Fibroblast of skin of left quadriceps (primary cell): ENCODE data around the gene NKX2-3.

ENCODE experiments used
- DNase-seq, 2 experiments: peaks; one replicate each; pipeline ENCODE4 v3.0.0-alpha.2; 2013; ENCODE audit warnings: low read depth in 2 of 2

Gene NKX2-3

DNA sequence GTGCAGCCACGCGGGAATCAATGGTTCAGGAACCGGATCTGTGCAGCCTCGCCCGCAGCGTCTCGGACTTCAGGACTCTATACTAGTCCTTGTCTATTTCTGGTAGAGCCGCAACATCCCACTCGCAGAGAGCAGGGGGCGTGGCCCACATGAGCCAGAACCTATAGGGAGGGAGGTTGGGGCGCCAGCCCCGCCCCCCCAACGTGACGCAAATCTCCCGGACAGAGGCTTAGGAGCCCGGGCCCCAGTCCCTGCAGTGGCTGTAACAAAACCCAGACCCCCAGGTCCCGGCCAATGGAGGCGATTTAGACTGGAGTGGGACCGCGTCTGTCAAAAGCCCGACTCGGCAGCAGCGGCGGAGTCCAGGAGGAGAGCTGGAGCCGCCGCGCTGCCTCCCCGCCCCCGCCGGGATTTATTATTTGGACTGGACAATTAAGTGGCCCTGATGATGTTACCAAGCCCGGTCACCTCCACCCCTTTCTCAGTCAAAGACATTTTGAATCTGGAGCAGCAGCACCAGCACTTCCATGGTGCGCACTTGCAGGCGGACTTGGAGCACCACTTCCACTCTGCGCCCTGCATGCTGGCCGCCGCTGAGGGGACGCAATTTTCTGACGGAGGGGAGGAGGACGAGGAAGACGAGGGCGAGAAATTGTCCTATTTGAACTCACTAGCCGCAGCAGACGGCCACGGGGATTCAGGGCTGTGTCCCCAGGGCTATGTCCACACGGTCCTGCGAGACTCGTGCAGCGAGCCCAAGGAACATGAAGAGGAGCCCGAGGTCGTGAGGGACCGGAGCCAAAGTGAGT is at the start of gene NKX2-3:
NKX2-3 (plus strand) TSS at position 256 of the 809 bp plus-strand sequence; CDS start at position 446, 190 bp downstream.
- no peak for DNase-seq

DNA sequence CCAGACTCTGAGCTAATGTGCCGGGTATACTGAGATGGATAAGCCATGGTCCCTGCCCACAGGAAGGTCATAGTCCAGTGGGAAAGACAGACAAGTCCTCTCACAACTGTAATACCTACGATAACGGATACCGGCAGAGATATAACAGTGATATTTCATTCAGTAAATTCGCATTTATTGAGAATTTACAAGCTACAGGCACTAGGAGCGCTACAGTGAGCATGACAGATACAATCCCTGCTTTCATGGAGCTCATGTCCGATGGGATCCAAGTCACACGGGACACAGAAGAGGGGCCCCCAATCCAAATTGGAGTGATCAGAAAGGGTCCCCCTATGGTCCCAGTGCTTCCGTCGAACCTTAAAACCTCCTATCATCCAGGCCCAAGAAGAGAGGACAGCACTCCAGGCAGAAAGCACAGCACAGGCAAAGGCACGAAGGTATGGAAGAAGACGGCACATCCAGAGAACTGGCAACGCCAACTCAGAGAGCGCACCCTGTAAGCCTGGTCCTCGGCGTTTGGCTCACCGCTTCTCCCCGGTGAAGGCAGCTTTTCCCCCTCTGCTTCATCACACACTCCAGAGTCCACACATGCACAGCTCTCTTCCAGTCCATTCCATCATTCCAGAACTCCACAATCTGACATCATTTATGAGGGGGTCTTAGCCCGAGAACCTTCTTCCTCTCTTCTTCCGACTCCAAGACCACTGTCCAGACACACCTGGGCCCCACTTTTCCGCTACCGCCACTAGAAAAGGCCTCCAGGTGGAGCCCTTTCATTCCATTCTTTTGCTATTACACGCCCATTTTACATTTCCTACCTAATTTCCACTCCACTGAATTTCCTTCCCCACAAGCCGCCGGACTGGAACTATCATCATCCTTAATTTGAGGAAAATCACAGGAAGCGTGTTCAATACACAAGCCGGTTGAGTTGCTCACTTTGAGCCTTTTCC is 47.8 kb upstream of the NKX2-3 start:
- no peak for DNase-seq

DNA sequence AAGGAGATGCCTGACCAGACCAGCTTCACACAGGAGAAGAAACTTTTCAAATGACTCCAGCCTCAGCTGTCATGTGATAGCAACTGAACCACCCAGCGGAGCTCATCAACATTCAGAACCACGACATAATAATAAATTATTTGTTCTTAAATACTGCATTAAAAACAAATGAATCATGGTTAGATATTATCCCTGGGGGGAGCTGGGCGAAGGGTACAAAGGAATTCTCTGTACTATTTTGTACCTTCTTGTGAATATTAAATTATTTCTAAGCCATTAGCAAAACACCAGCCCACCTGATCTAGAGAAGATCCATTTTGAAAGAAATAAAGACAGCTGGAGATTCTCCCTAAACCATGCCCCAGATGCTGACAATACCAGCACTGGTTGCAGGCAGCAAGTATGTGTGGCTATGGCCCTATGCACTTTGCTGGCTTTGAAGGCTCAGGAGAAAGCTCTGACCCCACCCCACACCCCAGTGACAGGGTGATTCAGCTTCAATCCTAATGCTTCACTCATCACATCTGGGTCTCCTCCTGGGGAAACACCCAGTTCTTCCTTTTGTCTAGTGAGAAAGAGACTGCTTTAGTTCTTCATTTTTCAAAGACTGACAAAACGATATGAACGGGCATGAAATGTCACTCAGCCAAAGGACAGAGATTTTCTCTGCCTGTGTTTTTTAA is 45.5 kb upstream of the NKX2-3 start:
- DNase-seq, result no peak

DNA sequence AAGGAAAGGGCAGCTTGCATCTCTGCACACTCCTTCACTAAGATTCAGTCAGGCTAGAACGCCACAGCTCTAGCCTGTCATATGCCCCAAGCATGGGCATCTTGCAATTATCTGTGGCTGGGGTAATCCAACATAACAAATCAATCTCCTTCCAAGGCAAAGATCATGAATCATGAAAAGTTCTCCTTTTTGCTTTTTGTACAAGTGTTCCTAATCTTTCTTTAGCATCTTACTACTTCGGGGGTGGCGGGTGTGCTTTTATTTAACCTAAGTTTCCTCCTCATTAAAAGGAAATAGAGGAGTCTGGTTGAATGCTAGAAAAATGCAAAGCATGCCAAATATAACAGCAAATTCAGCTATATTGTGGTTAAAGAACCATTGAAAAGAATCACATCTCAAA is 43.5 kb upstream of the NKX2-3 start:
- no peak for DNase-seq

DNA sequence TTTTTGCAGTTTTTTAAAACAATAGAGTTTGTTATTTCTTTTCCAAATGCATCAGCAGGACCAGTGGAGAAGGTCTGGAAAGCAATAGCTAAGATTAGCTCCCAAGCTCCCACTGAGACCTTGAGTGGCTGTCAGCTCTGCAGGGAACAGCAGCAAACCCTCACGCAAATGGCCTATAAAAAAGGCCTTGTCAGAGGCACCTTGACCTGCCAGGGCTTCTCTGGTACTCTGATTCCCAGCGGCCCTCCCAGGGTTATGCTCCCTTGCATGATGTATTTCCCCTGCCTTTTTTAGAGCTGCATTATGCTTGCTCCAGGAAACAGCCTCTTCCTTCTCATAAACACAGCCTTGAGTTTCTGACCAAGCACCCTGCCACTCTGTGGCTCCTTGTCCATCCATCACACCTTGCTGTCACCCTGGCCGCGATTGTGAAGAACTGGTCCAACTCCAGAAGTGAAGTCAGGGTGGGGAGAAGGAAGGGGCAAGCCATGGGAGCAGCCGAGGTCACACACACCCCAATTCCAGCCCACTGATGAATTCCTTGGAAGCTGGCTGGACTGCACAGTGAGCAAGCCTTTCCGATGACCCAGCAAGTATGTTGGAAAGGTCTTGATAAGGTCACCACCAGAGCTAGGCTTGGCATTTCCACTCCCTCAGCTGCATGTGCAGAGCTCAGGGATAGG is 35.3 kb upstream of the NKX2-3 start:
- no peak for DNase-seq

DNA sequence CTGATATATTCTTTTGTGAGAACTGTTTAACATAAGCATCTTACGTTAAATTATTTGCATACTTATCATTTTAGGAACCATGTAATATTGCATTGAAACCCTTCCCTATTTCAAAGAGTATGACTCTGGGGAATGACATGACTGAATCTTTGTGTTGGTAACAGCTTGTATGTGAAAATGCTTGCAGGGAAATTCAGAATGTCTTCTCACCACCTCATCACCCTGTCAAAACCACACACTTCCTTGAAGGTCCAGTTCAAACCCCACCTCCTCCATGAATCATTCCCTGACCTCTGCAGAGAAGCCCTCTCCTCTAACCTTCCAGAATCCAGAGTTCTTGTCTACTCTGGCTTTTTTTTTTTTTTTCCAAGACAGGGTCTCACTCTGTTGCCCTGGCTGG is 26.3 kb upstream of the NKX2-3 start:
- no peak for DNase-seq

DNA sequence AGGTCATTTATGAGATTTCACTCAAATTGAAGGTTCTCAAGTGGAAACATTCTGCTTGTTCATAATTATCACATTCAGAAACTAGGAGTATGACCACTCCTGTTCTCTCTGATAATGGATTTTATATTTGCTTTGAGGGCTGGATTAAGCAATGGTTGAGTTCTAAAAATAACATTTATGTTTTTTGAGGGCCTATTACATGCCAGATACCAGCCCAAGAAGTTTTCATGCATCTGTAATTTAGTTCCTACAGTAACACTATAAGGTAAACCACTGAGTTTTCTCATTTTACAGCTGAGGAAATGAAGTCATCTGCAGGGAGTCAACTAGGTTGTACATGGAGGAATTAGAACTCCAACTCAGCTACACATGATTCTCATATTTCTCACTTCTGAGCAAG is 25.5 kb upstream of the NKX2-3 start:
- DNase-seq, result no peak

DNA sequence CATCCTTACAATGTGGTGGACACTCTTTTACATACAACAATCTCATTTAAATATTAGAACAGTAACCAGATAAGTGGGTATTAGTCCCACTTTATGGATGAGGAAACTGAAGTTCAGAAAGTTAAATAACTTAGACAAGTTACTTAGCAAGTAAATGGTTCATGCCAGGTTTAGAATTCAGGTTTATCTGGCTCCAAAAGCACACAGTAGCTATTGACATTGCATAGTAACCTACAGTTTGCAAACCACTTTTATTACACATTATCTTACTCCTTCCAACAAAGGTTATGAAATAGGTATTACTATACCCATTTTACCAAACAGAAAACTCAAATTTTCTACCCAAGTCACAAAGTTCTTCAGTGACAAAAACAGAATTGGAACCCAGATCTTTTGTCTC is 19.7 kb upstream of the NKX2-3 start:
- no peak for DNase-seq

DNA sequence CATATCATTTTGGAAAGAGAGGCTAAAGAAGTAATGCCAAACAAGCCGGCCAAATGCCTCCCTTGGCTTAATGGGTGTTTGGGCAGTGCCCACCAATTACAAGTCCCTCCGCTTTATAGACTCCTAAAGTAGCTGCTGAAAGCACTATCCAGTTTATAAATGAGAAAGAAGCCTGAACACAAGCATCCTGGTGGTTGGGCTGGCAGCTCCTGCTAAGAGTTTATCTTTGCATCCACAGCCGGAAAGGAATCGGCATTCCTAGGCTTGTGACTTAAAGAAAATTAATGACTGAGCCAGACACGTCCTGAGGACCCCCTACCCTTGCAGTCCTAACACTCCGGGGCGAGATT is 13.1 kb upstream of the NKX2-3 start:
- no peak for DNase-seq

DNA sequence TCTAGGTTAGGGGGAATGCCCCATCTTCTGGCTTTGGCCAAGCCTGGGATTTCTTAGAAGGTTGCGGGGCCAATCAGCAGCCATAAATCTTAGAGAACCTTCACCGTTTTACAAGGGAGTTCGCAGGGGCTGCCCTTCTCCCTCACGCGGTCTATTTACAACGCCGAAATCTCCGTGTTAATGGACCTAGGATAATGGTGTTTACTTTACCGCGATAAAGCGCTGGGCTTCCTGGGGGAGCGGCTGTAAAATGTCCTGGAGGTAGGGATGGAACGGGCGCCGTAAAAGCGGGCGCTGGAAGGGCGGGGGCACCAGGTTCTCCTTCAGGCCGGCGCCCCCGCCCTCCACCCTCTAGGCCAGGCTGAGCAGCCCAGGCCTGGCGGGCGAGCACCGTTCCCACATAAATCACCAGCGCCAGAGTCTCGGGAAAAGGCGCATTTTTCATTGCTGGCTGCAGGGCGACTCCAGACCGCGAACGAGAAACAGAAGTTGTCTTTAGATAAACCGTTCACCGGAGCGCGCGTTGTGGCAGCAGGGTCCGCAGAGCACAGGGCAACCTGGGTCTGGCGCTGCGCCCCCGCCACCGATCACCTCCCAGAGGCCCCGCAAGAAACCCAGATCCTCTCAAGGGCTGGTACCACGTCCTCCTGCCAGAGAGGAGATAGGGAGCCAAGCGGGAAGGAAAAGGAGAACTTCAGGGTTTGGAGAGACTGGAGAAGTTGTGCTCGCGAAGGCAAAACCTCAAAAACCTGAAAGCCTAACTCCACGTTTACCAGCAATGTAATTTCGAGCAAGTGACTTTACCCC is 12.5 kb upstream of the NKX2-3 start:
- DNase-seq, result no peak

DNA sequence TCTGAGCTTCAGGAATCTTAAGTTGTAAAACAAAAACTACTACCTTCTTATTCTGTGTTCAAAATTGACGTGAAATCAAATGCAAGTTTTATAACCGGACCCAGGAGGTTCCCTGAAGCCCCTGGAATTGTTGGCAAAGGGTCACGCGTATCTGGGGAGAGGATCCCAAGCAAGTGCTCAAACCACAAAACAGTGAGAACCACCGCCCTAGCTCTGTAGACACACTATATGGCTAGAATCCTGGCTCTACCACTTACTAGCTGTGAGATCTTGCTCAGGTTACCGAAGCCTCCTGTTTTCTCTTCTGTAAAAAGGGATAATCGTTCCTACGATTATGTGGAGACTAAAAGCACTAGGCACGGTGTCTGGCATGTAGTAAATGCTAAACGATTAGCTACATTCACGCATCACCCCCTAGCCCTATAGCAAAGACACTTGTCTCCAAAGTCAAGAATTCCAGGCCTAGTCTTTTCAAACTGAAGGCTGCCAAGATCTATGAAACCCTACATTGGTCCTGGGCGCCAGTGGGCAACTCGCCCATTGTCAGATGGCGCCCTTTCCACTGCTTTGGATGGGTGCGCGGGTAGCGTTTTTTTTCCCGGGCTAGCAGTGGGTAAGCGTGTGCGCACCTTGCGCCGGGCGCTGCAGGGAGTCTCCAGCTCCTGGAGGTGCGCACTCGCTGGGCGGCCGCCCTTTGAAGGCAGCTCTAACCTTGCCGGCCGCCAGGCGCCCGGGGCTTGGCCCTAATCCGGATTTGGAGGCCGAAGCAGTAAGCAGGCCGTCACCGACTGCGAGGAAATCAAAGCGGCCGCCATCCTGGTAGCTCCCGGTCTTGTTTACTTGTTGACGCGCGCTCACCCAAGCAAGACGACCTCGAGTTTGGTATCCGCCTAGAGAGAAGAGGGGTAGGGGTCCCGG is 11.6 kb upstream of the NKX2-3 start:
- no peak for DNase-seq

DNA sequence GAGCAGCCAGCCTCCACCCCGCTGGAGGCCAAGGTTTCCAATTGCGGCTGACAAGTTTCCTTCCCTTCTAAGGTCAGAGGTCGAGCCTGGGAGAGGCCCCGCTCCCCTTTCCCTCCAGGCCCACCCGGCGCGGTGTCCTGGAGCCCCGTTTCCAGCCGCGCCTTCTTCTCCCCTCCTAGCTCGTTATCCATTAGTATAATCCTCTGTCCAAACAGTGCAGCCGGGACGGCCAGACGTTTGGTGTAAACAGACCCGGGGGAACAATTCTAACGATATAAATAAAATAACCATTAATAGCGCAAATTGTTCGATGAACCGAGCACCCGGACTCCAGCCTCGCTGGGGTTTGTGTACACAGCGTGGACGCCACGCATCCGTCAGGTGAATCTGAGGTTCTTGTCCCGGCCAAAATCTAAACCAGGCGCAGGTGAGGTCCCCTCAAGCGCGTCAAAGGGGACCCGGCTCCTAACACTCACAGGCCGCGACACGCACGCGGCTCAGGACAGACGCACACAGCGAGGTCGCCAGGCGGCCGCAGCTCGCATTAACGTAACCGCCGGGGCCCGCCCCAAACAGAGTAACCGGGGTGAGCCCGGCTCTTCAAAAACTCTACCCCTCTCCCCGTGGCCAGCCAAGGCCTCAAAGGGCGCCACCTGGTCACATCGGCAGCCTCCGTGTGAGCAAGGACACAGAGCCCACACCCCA is 10.8 kb upstream of the NKX2-3 start:
- DNase-seq, result no peak

DNA sequence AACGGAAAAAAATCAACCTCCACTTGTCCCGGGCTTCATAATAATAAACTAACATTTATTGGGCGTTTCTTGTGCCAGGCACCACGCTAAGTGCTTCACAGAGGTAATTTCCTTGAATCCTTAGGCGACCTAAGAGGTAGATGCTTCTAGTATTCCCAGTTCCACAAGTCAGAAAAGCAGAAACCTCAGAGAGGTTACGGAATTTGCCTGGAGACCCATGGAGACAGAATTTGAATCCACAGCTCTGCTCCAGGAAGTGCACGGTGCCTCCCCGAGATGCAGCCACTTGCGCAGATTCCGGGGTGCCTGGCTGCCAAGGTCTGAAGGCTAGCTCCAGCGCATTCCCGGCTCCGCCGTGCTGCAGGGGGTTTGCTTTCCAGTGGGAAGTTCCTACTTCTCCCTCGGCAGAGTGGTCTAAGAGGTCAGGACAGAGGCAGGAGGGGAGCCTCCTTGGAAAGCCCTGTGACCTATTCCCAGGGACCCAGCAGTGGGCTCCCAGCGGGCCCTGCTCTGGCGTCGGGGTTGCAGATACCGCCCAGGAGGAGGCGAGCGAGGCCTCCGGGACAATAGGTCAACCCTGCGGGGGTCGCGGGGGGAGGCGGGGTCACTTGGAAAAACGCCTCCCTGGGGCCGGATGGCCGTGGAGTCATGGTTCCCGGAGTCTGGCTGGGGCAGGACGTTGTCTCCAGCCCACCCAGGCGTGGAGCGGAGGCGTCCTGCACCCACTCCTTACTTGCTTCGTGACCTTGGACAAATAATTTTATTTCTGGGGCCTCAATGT is 10.1 kb upstream of the NKX2-3 start:
- DNase-seq, result no peak

DNA sequence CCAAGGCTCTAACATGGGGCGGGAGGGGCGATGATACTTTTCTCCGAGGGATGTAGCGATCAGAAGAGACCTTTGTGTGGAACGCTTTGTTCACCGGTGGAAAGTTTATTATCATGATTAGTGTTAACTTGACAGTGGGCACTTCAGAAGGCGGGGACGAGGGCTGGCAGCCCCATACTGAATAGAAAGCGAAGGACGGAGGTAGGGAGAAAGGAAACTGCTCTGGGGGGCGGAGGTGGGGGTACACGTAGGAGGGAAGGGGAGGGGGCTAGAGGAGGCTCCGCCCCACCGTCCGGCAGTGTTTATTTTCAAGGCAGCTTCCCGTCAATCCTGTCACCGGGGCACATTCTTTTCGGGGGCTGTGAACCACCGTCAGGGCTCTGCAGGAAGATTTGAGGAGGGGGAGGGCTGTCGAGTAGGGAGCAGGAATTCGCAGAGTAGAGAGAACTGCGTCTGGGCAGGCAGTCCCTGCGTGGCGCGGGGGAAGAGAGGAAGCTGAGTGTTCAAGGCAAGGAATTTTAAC is 9.4 kb upstream of the NKX2-3 start:
- DNase-seq, result no peak

DNA sequence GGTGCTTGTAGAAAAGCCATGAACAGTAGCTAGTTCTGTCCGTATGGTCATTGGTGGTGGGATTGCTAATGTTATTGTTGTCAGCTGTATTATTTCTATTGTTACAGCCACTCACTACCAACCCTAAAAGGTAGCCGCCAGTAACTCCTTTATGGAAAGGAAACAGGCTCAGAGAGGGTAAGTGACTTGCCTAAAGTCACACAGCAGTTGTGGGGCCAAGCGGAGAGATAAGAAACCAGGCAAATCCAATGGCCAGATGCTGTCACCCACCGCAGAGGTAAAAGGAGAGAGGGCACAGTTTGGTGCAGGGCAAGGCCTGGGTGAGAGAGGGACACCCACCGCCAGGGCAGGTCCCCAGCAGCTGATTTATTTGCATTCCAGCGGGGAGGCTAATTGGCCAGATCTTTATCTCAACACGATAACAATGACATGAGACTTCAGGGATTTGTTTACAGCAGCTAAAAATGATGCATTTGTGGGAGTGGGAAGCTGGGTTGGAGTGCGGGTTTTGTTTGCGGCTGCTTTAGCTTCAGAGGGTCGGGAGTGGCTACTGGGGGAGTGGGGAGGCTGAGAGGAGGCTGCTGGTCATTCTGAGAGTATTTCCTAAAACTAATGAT is 8.6 kb upstream of the NKX2-3 start:
- no peak for DNase-seq

DNA sequence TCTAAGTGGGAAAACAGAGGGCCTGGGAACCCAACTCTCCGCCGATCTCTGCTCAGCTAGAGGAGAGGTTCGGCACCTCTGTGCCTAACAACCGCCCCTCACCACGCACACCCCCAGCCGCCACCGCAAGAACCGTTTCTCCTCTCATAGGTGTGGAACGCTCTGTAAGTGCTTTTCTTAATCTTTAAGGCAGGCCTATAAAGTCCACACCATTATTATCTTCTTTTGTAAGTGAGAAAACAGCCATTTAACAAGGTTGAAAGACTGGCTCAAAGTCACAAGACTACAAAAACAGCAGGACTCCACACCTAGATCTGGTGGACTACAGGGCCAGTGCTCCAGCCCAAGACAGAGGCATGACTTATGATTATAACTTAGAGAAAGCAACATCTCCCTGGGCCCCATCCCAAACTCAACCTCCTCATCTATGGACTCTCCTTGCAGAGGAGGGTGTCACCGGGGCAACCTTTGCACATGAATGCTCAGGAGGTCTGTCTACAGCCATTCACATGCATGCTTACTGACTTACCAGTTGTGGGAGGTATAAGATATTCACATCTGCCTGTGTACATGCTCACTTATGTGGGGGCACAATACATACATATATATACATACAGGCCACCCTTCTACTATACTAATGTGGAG is 7.9 kb upstream of the NKX2-3 start:
- no peak for DNase-seq

DNA sequence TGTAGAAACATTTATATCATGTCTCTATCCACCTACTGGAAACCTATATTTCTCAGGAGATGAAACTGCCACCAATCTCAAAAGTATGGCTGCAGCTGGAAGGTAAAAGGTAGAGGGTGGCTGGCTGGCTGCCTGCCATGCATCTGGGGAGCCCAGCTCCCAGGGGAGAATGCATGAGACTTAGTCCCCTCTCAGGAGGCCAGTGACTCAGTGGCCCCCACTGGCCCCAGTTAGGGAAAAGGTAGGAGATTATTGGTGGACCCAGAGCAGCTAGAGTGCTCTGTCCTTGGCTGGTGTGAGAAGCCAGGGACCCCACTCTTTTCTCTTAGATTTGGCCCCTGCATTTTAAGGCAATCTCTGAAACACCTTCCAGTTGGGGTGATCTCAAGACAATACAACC is 6.8 kb upstream of the NKX2-3 start:
- no peak for DNase-seq
